Osteoblast (primary cell): ENCODE measurements around the gene ADGRD2. TPM values are rescaled to one million over a fixed set of nuclear protein-coding genes. Genes with fewer than 3 reads are reported as not detected.
A peak's percentile ranks its signal among the peaks of the same experiment; 100 is the strongest.
"Not testable (repeated sequence)": the region's sequence is repeated elsewhere in the genome, so short reads cannot be mapped to it uniquely, and the experiment has no call there.

Experiments
- DNase-seq: peaks from one replicate; pipeline ENCODE4 v3.0.0; 2011; ENCODE audit warnings: low spot score, mixed read lengths; ENCODE audit not compliant: insufficient read length; ENCODE audit errors: missing footprints
- H2AFZ ChIP-seq: 2 replicates; pipeline ENCODE4 v1.6.0; 2011; ENCODE audit warnings: mild to moderate bottlenecking, low read length
- H3K27ac ChIP-seq: 2 replicates; pipeline ENCODE4 v1.5.1; 2011; ENCODE audit warnings: mild to moderate bottlenecking, low read depth, low read length, moderate library complexity
- H3K27me3 ChIP-seq: 2 replicates; pipeline ENCODE4 v1.6.0; 2012; ENCODE audit warnings: mild to moderate bottlenecking, control low read depth, inconsistent platforms, low read length, moderate library complexity; ENCODE audit not compliant: insufficient read depth
- H3K36me3 ChIP-seq: 2 replicates; pipeline ENCODE4 v1.5.1; 2011; ENCODE audit warnings: mild to moderate bottlenecking, low read length, control low read depth, moderate library complexity; ENCODE audit not compliant: insufficient read depth
- H3K4me1 ChIP-seq: 2 replicates; pipeline ENCODE4 v1.5.1; 2011; ENCODE audit warnings: mild to moderate bottlenecking, low read length, control low read depth, moderate library complexity; ENCODE audit not compliant: insufficient read depth
- H3K4me2 ChIP-seq: 2 replicates; pipeline ENCODE4 v1.6.0; 2011; ENCODE audit warnings: mild to moderate bottlenecking, low read length; ENCODE audit not compliant: insufficient read depth
- H3K4me3 ChIP-seq: fragments of 200-600 bp; sonication (generic); 3 replicates; pipeline ENCODE4 v1.5.1; 2012; ENCODE audit warnings: mild to moderate bottlenecking, low read length, inconsistent platforms; ENCODE audit not compliant: insufficient read depth
- H3K79me2 ChIP-seq: 2 replicates; pipeline ENCODE4 v1.6.0; 2012; ENCODE audit warnings: mild to moderate bottlenecking, low read length, control low read depth, inconsistent platforms; ENCODE audit not compliant: insufficient read depth
- H3K9me3 ChIP-seq: 2 replicates; pipeline ENCODE4 v1.5.1; 2011; ENCODE audit warnings: low read depth, low read length, control low read depth
- H4K20me1 ChIP-seq: 2 replicates; pipeline ENCODE4 v1.6.0; 2012; ENCODE audit warnings: mild to moderate bottlenecking, low read length, control low read depth; ENCODE audit not compliant: insufficient read depth
- CTCF ChIP-seq: IDR thresholded peaks from 2 replicates; pipeline ENCODE4 v1.5.1; 2011; ENCODE audit warnings: mild to moderate bottlenecking, low read depth, low read length, moderate library complexity; ENCODE audit errors: extremely low read depth
- total RNA-seq: library from RNA; depleted of rRNA; stranded (reverse); fragments of >200 nt; gene quantifications from 2 replicates; pipeline ENCODE4 v1.2.3, GENCODE V29; 2012

ADGRD2 gene
- total RNA-seq, 1 donor, result not detected

- Histone ChIP-seq H4K20me1 (no peaks in the 10 kb centered on the region), H3K27me3 (peaks cover 2% of the 10 kb centered on the region), H3K27ac (no peak overlapping the region), H3K4me2 (no peak overlapping the region), H3K4me1 (no peaks in the 10 kb centered on the region), H3K36me3 (no peaks in the 10 kb centered on the region), H3K9me3 (no peaks in the 10 kb centered on the region), H3K4me3 (no peak overlapping the region), H2AFZ (no peak overlapping the region), H3K79me2 (no peaks in the 10 kb centered on the region)
- no peak for TF ChIP-seq CTCF
- peak; percentile 35 for DNase-seq
Observed at GRCh38 chr9:124420991-124421543, 29.2 kb upstream of the ADGRD2 start.

DNA sequence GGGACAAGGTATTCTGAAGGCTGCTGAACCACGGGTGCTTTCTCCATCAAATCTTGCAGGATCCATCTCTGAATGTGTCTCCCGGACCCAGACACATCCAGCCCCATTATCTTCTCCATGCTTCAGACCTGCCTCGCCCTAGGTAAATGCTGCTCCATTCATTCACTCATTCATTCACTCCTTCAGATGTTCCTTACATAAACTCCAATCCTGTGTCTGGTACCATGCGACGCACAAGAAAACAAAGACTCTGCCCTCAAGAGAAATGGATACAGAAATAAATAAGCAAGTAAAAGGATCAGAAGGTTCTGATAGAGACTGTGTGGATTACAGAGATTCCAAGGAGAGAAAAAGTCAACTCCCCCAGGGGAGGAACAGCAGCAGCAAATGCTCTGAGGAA, 27.1 kb upstream of the ADGRD2 start:
- peak; percentile 68 for DNase-seq
- no peaks in the 10 kb centered on the region for H3K9me3 ChIP-seq
- TF ChIP-seq CTCF, result no peak
- H3K36me3 ChIP-seq, result no peaks in the 10 kb centered on the region
- H4K20me1 ChIP-seq, result no peaks in the 10 kb centered on the region
- no peak overlapping the region for H3K4me3 ChIP-seq
- peak overlapping the region; percentile 57 for H2AFZ ChIP-seq
- no peak overlapping the region for H3K27ac ChIP-seq
- peaks cover 2% of the 10 kb centered on the region for H3K27me3 ChIP-seq
- H3K4me1 ChIP-seq, result no peaks in the 10 kb centered on the region
- H3K4me2 ChIP-seq, result no peak overlapping the region
- H3K79me2 ChIP-seq, result no peaks in the 10 kb centered on the region

- TF ChIP-seq CTCF, result no peak
- Histone ChIP-seq H3K27ac (no peak overlapping the region), H3K4me2 (peak overlapping the region; percentile 13), H3K4me3 (no peak overlapping the region), H3K27me3 (peaks cover 2% of the 10 kb centered on the region), H3K79me2 (no peaks in the 10 kb centered on the region), H3K4me1 (no peaks in the 10 kb centered on the region), H3K9me3 (no peaks in the 10 kb centered on the region), H3K36me3 (no peaks in the 10 kb centered on the region), H2AFZ (peak overlapping the region; percentile 57), H4K20me1 (no peaks in the 10 kb centered on the region)
- DNase-seq, result peak; percentile 53
Observed at GRCh38 chr9:124423591-124423990, 26.7 kb upstream of the ADGRD2 start.

DNA sequence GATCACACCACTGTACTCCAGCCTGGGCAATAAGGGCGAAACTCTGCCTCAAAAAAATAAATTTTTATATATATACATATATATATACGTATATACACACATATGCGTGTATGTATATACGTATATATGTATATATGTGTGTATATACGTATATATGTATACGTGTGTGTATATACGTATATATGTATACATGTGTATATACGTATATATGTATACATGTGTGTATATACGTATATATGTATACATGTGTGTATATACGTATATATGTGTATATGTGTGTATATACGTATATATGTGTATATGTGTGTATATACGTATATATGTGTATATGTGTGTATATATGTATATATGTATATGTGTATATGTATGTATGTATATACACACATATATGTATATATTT, 24.5 kb upstream of the ADGRD2 start:
- not testable (repeated sequence) for H3K4me1 ChIP-seq, H3K36me3 ChIP-seq, H3K27ac ChIP-seq, H3K9me3 ChIP-seq, H3K4me2 ChIP-seq, H3K27me3 ChIP-seq, H3K79me2 ChIP-seq, H2AFZ ChIP-seq, H4K20me1 ChIP-seq, H3K4me3 ChIP-seq, DNase-seq
